NOMO-1 (cell line): ENCODE measurements around the gene ACP5.
"Not testable (repeated sequence)": the region's sequence is repeated elsewhere in the genome, so short reads cannot be mapped to it uniquely, and the experiment has no call there.

Experiments
- DNase-seq, 2 experiments: peaks; one replicate each; lab custom pipeline; 2025; ENCODE audit not compliant: unreplicated experiment in 2 of 2; lab: John Stamatoyannopoulos, UW

Gene ACP5

GRCh38 chr19:11577451-11578257 is at the start of gene ACP5:
TSS of gene ACP5 (minus strand) at chr19:11577645. CDS start at chr19:11577317, 328 bp downstream.
- DNase-seq: no peak

GRCh38 chr19:11626252-11626651 is 48.8 kb upstream of the ACP5 start:
- peak; percentile 32 to 39 for DNase-seq

- no peak for DNase-seq
Observed at GRCh38 chr19:11624069-11624463, 46.6 kb upstream of the ACP5 start.

GRCh38 chr19:11622401-11622800 is 45.0 kb upstream of the ACP5 start:
- DNase-seq: not testable (repeated sequence)

- no peak for DNase-seq
Observed at GRCh38 chr19:11620553-11620952, 43.1 kb upstream of the ACP5 start.

- no peak for DNase-seq
Observed at GRCh38 chr19:11617180-11618062, 40.0 kb upstream of the ACP5 start.

GRCh38 chr19:11612816-11613511 is 35.5 kb upstream of the ACP5 start:
- no peak for DNase-seq

GRCh38 chr19:11611730-11612129 is 34.3 kb upstream of the ACP5 start:
- no peak for DNase-seq

- no peak for DNase-seq
Observed at GRCh38 chr19:11606484-11606883, 29.0 kb upstream of the ACP5 start.

- not testable (repeated sequence) for DNase-seq
Observed at GRCh38 chr19:11599704-11600103, 22.3 kb upstream of the ACP5 start.

GRCh38 chr19:11598746-11599145 is 21.3 kb upstream of the ACP5 start:
- no peak for DNase-seq

- DNase-seq: no peak
Observed at GRCh38 chr19:11598103-11598483, 20.6 kb upstream of the ACP5 start.

- peak; percentile 98 to 99 for DNase-seq
Observed at GRCh38 chr19:11597202-11598102, 20.0 kb upstream of the ACP5 start, which contains the start of gene ZNF627. TSS of gene ZNF627 (plus strand) at chr19:11597483. CDS start at chr19:11597628, 145 bp downstream.

- no peak for DNase-seq
Observed at GRCh38 chr19:11596156-11596555, 18.7 kb upstream of the ACP5 start.

- DNase-seq: no peak
Observed at GRCh38 chr19:11594084-11594483, 16.6 kb upstream of the ACP5 start.

GRCh38 chr19:11587975-11588631 is 10.7 kb upstream of the ACP5 start:
- DNase-seq: no peak

- peak; percentile 62 to 75 for DNase-seq
Observed at GRCh38 chr19:11587302-11587974, 10.0 kb upstream of the ACP5 start.

- DNase-seq: no peak
Observed at GRCh38 chr19:11586331-11586730, 8.9 kb upstream of the ACP5 start.

- DNase-seq: peak in 1 of 2 experiments; percentile 48
Observed at GRCh38 chr19:11581740-11582139, 4.3 kb upstream of the ACP5 start.
